ENCODE results near the gene PRKAA1.
"Not testable (repeated sequence)": the region's sequence is repeated elsewhere in the genome, so short reads cannot be mapped to it uniquely, and the experiment has no call there.

Gene PRKAA1

GRCh38 chr5:40733434-40733833 is 64.7 kb downstream of the PRKAA1 start:
- DNase-seq (ENCODE audit: low read depth) = no peak

- not testable (repeated sequence) for DNase-seq (ENCODE audit: low read depth)
Measured at GRCh38 chr5:40722497-40722911, 75.7 kb downstream of the PRKAA1 start.

- no peak for DNase-seq (ENCODE audit: low read depth)
Measured at GRCh38 chr5:40720069-40720468, 78.1 kb downstream of the PRKAA1 start.

- DNase-seq (ENCODE audit: low read depth) = no peak
Measured at GRCh38 chr5:40717281-40717680, 80.9 kb downstream of the PRKAA1 start.

DNA sequence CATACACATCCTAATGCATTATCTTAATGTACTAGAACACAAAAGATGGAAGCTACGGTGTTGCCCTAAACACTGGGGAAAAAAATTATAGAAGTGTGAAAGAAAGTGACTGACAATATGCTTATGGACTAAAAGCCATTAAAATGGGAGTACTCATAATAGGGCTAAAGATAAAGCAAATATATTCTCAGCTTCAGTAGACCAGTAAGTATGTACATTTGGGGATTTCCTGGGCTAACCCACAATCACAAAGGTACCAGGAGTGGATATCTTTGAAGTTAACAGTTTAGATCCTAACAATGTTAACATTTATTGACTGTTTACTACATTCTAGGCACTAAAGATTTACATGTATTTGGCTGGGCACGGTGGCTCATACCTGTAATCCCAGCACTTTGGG is 81.6 kb downstream of the PRKAA1 start:
- DNase-seq (ENCODE audit: low read depth) = no peak

GRCh38 chr5:40716000-40716399 is 82.2 kb downstream of the PRKAA1 start:
- DNase-seq (ENCODE audit: low read depth) = no peak

GRCh38 chr5:40714001-40714400 is 84.2 kb downstream of the PRKAA1 start:
- no peak for DNase-seq (ENCODE audit: low read depth)

- not testable (repeated sequence) for DNase-seq (ENCODE audit: low read depth)
Measured at GRCh38 chr5:40710575-40710974, 87.6 kb downstream of the PRKAA1 start.

Data from activated T-cell treated with anti-CD3 and anti-CD28 coated beads for 1 hour (primary cell).